ENCODE data around the gene UGCG.
"Not testable (repeated sequence)": the region's sequence is repeated elsewhere in the genome, so short reads cannot be mapped to it uniquely, and the experiment has no call there.

UGCG gene

GRCh38 chr9:111903535-111903934 is 6.9 kb downstream of the UGCG start:
- not testable (repeated sequence) for H3K9me3 Mint-ChIP-seq, H3K27ac Mint-ChIP-seq, H3K4me3 Mint-ChIP-seq, H3K36me3 Mint-ChIP-seq, H3K27me3 Mint-ChIP-seq
- H3K4me1 Mint-ChIP-seq: peaks cover 50% of the 10 kb centered on the region

DNA sequence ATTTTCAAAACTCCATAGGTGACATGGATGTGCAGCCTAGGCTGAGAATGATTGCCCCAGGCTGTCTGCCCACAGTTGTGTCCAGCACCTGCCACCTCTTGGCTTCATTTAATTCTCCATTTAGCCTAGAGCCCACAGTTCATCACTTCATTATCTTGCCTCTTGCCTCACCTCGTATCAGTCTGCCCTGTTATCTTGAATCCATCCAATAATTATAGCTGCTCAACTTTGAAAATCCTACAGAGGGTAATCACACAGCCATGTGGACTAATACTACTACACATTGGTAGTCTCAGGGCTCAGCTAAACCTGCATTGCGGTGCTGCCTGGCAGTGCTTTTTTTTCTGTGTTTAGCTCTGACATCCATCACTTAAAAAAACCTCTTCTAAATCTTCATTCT is 7.4 kb downstream of the UGCG start:
- H3K27me3 Mint-ChIP-seq: no peaks in the 10 kb centered on the region
- H3K9me3 Mint-ChIP-seq: no peaks in the 10 kb centered on the region
- peaks cover 6% of the 10 kb centered on the region for H3K36me3 Mint-ChIP-seq
- peaks cover 54% of the 10 kb centered on the region for H3K4me1 Mint-ChIP-seq
- H3K4me3 Mint-ChIP-seq: peak overlapping the region; percentile 13
- no peak overlapping the region for H3K27ac Mint-ChIP-seq

DNA sequence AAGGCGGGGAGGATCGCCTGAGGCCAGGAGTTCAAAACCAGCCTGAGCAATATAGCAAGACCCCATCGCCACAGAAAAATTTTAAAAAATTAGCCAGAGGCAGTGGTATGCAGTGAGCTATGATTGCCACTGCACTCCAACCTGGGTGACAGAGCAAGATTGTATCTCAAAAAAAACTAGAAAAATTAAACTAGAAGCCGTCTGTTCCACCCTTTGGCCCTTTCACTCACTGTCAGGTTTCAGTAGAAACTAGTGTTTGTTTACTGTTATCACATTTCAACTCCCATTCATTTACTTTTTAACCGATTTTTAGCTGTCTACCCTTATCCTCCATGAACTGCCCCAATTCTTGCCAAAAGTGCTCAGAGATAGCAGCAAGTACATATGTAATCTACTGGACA is 8.3 kb downstream of the UGCG start:
- H3K9me3 Mint-ChIP-seq: no peaks in the 10 kb centered on the region
- H3K4me3 Mint-ChIP-seq: no peak overlapping the region
- H3K4me1 Mint-ChIP-seq: peaks cover 62% of the 10 kb centered on the region
- H3K36me3 Mint-ChIP-seq: peaks cover 6% of the 10 kb centered on the region
- peak overlapping the region; percentile 15 for H3K27ac Mint-ChIP-seq
- no peaks in the 10 kb centered on the region for H3K27me3 Mint-ChIP-seq

- Mint-ChIP-seq H3K4me3 (peak overlapping the region; percentile 72), H3K9me3 (no peaks in the 10 kb centered on the region), H3K27ac (no peak overlapping the region), H3K27me3 (no peaks in the 10 kb centered on the region), H3K36me3 (peaks cover 8% of the 10 kb centered on the region), H3K4me1 (peaks cover 85% of the 10 kb centered on the region)
Measured at GRCh38 chr9:111907147-111907546, 10.5 kb downstream of the UGCG start.

- H3K27ac Mint-ChIP-seq: peak overlapping the region; percentile 97
- H3K27me3 Mint-ChIP-seq: no peaks in the 10 kb centered on the region
- H3K4me3 Mint-ChIP-seq: peak overlapping the region; percentile 66
- H3K9me3 Mint-ChIP-seq: no peaks in the 10 kb centered on the region
- H3K36me3 Mint-ChIP-seq: peaks cover 12% of the 10 kb centered on the region
- peaks cover 98% of the 10 kb centered on the region for H3K4me1 Mint-ChIP-seq
Measured at GRCh38 chr9:111909444-111909843, 12.8 kb downstream of the UGCG start.

DNA sequence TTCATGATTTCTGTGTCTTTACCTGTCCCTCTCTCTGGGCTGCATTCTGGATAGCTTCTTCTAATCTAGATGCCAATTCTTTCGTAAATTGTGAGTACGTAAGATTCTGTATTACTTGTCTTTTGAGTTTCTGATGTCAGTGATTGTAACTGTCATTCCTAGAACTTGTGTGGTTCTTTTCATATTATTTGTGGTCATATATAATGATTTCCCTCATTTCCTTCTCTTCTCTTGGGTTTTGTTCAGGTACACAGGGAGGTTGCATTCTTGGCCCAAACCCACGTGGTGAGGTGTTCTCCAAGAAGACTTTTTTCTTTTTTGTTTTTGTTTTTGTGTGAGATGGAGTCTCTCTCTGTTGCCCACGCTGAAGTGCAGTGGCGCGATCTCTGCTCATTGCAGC is 13.8 kb downstream of the UGCG start:
- peak overlapping the region; percentile 35 for H3K4me3 Mint-ChIP-seq
- H3K27ac Mint-ChIP-seq: peak overlapping the region; percentile 88
- H3K4me1 Mint-ChIP-seq: peaks cover 98% of the 10 kb centered on the region
- H3K27me3 Mint-ChIP-seq: no peaks in the 10 kb centered on the region
- H3K36me3 Mint-ChIP-seq: peaks cover 12% of the 10 kb centered on the region
- no peaks in the 10 kb centered on the region for H3K9me3 Mint-ChIP-seq

GRCh38 chr9:111913159-111913558 is 16.5 kb downstream of the UGCG start:
- no peaks in the 10 kb centered on the region for H3K9me3 Mint-ChIP-seq
- H3K27ac Mint-ChIP-seq: peak overlapping the region; percentile 53
- H3K36me3 Mint-ChIP-seq: peaks cover 12% of the 10 kb centered on the region

GRCh38 chr9:111914749-111915424 is 18.3 kb downstream of the UGCG start:
- Mint-ChIP-seq H3K4me1 (peaks cover 78% of the 10 kb centered on the region), H3K27ac (peak overlapping the region; percentile 98), H3K4me3 (peak overlapping the region; percentile 79), H3K27me3 (no peaks in the 10 kb centered on the region), H3K36me3 (peaks cover 15% of the 10 kb centered on the region), H3K9me3 (no peaks in the 10 kb centered on the region)

More at GRCh38 chr9:111913159-111913558, 16.5 kb downstream of the UGCG start:
- Mint-ChIP-seq H3K4me1 (peaks cover 90% of the 10 kb centered on the region), H3K27me3 (no peaks in the 10 kb centered on the region), H3K4me3 (peak overlapping the region; percentile 8)

- Mint-ChIP-seq H3K27me3 (no peaks in the 10 kb centered on the region), H3K36me3 (peaks cover 16% of the 10 kb centered on the region), H3K4me1 (peaks cover 73% of the 10 kb centered on the region), H3K9me3 (no peaks in the 10 kb centered on the region), H3K4me3 (peak overlapping the region; percentile 79), H3K27ac (peak overlapping the region; percentile 98)
Measured at GRCh38 chr9:111915425-111915758, 18.8 kb downstream of the UGCG start.

DNA sequence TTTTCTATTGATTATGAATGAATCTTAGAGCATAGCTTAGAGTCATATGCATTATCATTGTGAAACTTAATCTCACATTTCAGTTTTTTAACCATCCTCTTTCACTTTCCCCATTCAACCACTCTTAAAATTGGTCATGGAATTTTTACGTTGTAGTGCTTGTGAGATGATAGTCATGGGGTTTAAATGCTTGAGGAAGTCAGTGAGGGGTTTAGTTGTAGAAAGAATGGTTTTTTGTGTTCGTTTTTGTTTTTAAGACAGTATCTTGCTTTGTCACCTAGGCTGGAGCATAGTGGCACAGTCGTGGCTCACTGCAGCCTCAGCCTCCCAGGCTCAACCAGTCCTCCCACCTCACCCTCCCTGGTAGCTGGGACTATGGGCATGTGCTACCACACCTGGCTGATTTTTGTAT is 19.6 kb downstream of the UGCG start:
- Mint-ChIP-seq H3K9me3 (no peaks in the 10 kb centered on the region), H3K4me3 (peak overlapping the region; percentile 67), H3K36me3 (peaks cover 14% of the 10 kb centered on the region), H3K27me3 (no peaks in the 10 kb centered on the region), H3K4me1 (peaks cover 64% of the 10 kb centered on the region), H3K27ac (peak overlapping the region; percentile 77)

DNA sequence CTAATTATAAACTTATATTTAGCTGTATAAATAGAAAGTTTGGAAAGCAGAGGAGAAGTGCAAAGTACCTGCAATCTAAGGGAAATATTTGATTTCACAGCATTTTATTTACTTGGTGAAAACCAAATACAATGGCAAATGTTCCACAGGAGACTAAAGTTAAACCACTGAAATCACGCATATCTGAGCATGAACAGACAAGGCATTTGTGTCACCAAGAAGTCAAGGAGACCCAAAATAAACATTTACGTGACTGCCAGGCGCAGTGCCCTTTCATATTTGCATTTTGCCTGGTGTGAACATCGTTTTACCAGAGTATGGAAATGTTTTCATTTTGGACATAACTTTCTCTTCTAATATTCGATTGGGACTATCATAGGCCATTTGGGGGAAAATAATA is 20.6 kb downstream of the UGCG start:
- Mint-ChIP-seq H3K36me3 (peaks cover 14% of the 10 kb centered on the region), H3K9me3 (no peaks in the 10 kb centered on the region), H3K4me1 (peaks cover 59% of the 10 kb centered on the region), H3K27me3 (no peaks in the 10 kb centered on the region), H3K27ac (peak overlapping the region; percentile 2), H3K4me3 (no peak overlapping the region)

GRCh38 chr9:111917980-111918379 is 21.4 kb downstream of the UGCG start:
- H3K4me3 Mint-ChIP-seq: no peak overlapping the region
- peak overlapping the region; percentile 60 for H3K27ac Mint-ChIP-seq
- H3K36me3 Mint-ChIP-seq: peaks cover 14% of the 10 kb centered on the region
- H3K9me3 Mint-ChIP-seq: no peaks in the 10 kb centered on the region
- H3K27me3 Mint-ChIP-seq: no peaks in the 10 kb centered on the region
- peaks cover 59% of the 10 kb centered on the region for H3K4me1 Mint-ChIP-seq

DNA sequence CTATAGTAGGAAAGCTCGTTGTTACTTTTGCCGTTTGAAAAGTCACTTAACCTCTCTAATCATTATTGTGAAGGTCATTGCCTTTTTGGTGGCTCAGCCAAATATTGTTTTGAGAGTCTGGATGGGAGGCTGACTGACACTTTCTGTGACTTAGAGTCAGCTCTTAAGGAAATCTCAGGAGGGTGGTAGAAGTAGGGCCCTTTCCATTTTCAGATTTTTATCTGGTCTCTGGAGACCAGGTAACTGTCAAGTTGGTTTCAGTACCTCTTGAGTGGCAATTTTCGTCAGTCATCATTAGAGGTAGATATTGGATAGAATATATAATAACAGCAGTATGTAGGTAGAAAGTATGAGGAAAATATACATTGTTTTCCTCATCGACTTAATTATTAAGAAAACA is 23.3 kb downstream of the UGCG start:
- Mint-ChIP-seq H3K4me3 (no peak overlapping the region), H3K27me3 (no peaks in the 10 kb centered on the region), H3K27ac (peak overlapping the region; percentile 23), H3K36me3 (peaks cover 10% of the 10 kb centered on the region), H3K4me1 (peaks cover 47% of the 10 kb centered on the region), H3K9me3 (no peaks in the 10 kb centered on the region)

DNA sequence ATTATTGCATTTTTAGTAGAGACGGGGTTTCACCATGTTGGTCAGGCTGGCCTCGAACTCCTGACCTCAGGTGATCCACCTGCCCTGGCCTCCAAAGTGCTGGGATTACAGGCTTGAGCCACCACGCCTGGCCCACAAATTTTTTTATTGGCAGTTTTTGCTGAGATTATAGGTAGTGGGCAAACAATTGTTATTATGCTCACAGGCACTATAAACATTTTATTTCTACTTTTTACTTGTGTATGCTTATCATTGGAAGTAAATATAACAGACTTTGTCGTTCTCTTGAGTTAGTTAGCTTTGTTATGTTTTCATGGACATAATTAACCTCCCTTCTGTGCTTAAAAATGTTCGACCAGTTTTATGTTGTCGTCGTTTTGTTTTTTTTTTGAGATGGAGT is 23.9 kb downstream of the UGCG start:
- Mint-ChIP-seq H3K27ac (peak overlapping the region; percentile 68), H3K27me3 (no peaks in the 10 kb centered on the region), H3K9me3 (no peaks in the 10 kb centered on the region), H3K4me3 (no peak overlapping the region), H3K4me1 (peaks cover 47% of the 10 kb centered on the region), H3K36me3 (peaks cover 8% of the 10 kb centered on the region)

- Mint-ChIP-seq H3K27ac (no peak overlapping the region), H3K4me1 (peaks cover 52% of the 10 kb centered on the region), H3K9me3 (no peaks in the 10 kb centered on the region), H3K27me3 (no peaks in the 10 kb centered on the region), H3K4me3 (no peak overlapping the region), H3K36me3 (peaks cover 7% of the 10 kb centered on the region)
Measured at GRCh38 chr9:111922324-111923013, 25.9 kb downstream of the UGCG start.

DNA sequence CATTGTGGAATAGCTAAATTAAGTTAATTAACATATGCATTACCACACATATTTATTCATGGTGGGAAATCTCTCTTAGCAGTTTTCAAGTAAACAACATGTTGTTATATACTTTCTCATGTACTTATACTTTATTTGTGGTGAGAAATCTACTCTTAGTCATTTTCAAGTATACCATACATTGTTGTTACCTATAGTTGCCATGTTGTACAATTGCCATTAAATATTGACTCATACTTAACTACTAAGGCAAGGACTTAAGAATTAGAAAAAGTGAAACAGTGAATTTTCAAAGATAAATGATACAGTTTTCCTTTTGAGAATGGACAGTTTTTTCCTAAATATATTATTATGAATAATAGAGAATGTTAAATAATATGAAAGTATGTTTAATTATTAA is 27.7 kb downstream of the UGCG start:
- H3K27me3 Mint-ChIP-seq: no peaks in the 10 kb centered on the region
- H3K9me3 Mint-ChIP-seq: no peaks in the 10 kb centered on the region
- no peak overlapping the region for H3K27ac Mint-ChIP-seq
- peaks cover 54% of the 10 kb centered on the region for H3K4me1 Mint-ChIP-seq
- H3K4me3 Mint-ChIP-seq: no peak overlapping the region
- peaks cover 12% of the 10 kb centered on the region for H3K36me3 Mint-ChIP-seq
